ENCODE data around the gene PTPN23.
A peak's percentile ranks its signal among the peaks of the same experiment; 100 is the strongest.

The PTPN23 gene

GRCh38 chr3:47404955-47405790, 24.4 kb downstream of the PTPN23 start:
- DNase-seq (ENCODE audit: low read depth in 2 of 2), result peak; percentile 14 to 81
- TF ChIP-seq CTCF (IDR thresholded peaks at IDR 0.05; ENCODE audit: low read depth, low read length), result no peak
- H3K4me3 ChIP-seq (replicated peaks in 1 of 2; ENCODE audit: low read depth in 2 of 2, low read length in 2 of 2), result no peak overlapping the region

- DNase-seq (ENCODE audit: low read depth in 2 of 2), result no peak
- H3K4me3 ChIP-seq (replicated peaks in 1 of 2; ENCODE audit: low read depth in 2 of 2, low read length in 2 of 2), result no peak overlapping the region
These were observed 25.3 kb downstream of the PTPN23 start for GRCh38 chr3:47405820-47406761.

GRCh38 chr3:47406762-47407149, 25.9 kb downstream of the PTPN23 start:
- no peak for TF ChIP-seq CTCF (IDR thresholded peaks at IDR 0.05; ENCODE audit: low read depth, low read length)
- no peak overlapping the region for H3K4me3 ChIP-seq (replicated peaks in 1 of 2; ENCODE audit: low read depth in 2 of 2, low read length in 2 of 2)
- no peak for DNase-seq (ENCODE audit: low read depth in 2 of 2)

More at GRCh38 chr3:47405820-47406761, 25.3 kb downstream of the PTPN23 start:
- TF ChIP-seq CTCF (IDR thresholded peaks at IDR 0.05; ENCODE audit: low read depth, low read length), result no peak

- DNase-seq (ENCODE audit: low read depth in 2 of 2), result no peak
- no peak for TF ChIP-seq CTCF (IDR thresholded peaks at IDR 0.05; ENCODE audit: low read depth, low read length)
- H3K4me3 ChIP-seq (replicated peaks in 1 of 2; ENCODE audit: low read depth in 2 of 2, low read length in 2 of 2), result no peak overlapping the region
These were observed 26.4 kb downstream of the PTPN23 start for GRCh38 chr3:47407237-47407636.

GRCh38 chr3:47407896-47408838, 27.3 kb downstream of the PTPN23 start:
- no peak for DNase-seq (ENCODE audit: low read depth in 2 of 2)
- TF ChIP-seq CTCF (IDR thresholded peaks at IDR 0.05; ENCODE audit: low read depth, low read length), result no peak
- no peak overlapping the region for H3K4me3 ChIP-seq (replicated peaks in 1 of 2; ENCODE audit: low read depth in 2 of 2, low read length in 2 of 2)

GRCh38 chr3:47408839-47409229, 28.0 kb downstream of the PTPN23 start:
- no peak for TF ChIP-seq CTCF (IDR thresholded peaks at IDR 0.05; ENCODE audit: low read depth, low read length)
- DNase-seq (ENCODE audit: low read depth in 2 of 2), result no peak
- no peak overlapping the region for H3K4me3 ChIP-seq (replicated peaks in 1 of 2; ENCODE audit: low read depth in 2 of 2, low read length in 2 of 2)
